Measurements from ENCODE around the gene USH2A. TPM values are rescaled to one million over a fixed set of nuclear protein-coding genes. Genes with fewer than 3 reads are reported as not detected.
A peak's percentile ranks its signal among the peaks of the same experiment; 100 is the strongest.

The USH2A gene
- total and polyA plus RNA-seq, 4 donors, result 0.09 to 0.39 (median 0.15) TPM

DNA sequence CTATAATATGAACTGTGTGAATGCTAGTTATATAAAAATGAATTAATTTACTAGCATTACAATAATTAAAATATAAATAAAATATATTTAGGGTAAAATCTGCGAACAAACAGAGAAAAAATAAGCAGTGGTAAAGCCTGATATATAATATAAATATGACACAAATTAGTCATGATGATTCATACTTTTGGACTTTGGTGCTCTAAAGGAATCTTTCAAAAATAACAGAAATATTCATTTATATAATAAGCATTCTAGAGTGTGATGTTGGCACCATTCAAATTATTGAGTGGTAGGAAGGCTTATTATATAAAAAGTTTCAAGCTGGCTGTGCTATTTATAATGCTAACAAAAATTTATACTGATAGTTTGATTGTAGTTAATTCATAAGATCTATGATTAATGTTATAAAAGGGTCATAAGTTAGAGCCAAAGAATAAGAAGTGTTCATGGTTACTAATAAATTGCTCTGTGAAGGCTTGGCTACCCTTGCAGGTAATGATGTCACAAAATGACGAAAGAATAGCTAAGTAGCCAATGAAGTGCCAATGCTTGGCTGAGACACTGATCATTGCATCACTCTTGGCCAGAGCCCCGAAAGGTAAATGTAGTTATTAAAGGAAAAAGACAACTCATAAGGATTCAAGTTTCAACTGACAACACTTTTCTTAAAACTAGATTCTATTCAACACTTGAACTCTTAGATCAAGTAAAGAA, 108.7 kb downstream of the USH2A start:
- DNase-seq (ENCODE audit: low read depth in 4 of 6, low spot score in 6 of 6), result peak in 1 of 6 donors; percentile 7
- Histone ChIP-seq H3K36me3 (ENCODE audit: control insufficient read depth, insufficient read depth, low read length) (no peaks in the 10 kb centered on the region), H3K4me3 (ENCODE audit: low read depth, low read length) (no peak overlapping the region), H3K9me3 (ENCODE audit: control insufficient read depth, insufficient read depth, low read length) (no peaks in the 10 kb centered on the region), H3K27ac (ENCODE audit: low read depth, low read length) (no peak overlapping the region), H3K27me3 (ENCODE audit: control insufficient read depth, insufficient read depth, low read length) (no peaks in the 10 kb centered on the region), H3K4me1 (ENCODE audit: control insufficient read depth, insufficient read depth, low read length) (no peaks in the 10 kb centered on the region)
- no CpG with 5 or more reads among the region's 3 CpGs for WGBS (ENCODE audit: insufficient coverage)

DNA sequence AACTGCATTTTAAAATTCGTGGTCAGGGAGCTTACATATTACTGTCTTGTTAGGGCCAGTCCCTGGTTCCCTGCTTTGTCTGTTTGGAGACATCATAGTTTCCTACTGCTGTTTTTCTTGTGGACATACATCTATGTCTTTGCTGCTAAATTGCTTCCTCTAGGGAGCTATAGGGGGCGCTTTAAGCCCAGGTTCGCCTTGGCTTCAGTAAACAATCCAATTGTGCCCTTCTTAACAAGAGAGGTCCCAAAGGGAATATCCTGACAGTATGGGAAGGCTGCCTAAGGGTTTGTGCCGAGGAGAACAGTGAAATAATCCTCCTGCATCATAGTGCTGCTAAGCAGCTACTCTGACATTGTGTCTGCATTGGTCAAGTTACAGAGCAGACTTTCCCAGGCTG, 112.5 kb downstream of the USH2A start:
- peak in 2 of 6 donors; percentile 9 to 10 for DNase-seq (ENCODE audit: low read depth in 4 of 6, low spot score in 6 of 6)
- Histone ChIP-seq H3K4me3 (ENCODE audit: low read depth, low read length) (no peak overlapping the region), H3K9me3 (ENCODE audit: control insufficient read depth, insufficient read depth, low read length) (no peaks in the 10 kb centered on the region), H3K27ac (ENCODE audit: low read depth, low read length) (no peak overlapping the region), H3K27me3 (ENCODE audit: control insufficient read depth, insufficient read depth, low read length) (no peaks in the 10 kb centered on the region), H3K4me1 (ENCODE audit: control insufficient read depth, insufficient read depth, low read length) (no peaks in the 10 kb centered on the region), H3K36me3 (ENCODE audit: control insufficient read depth, insufficient read depth, low read length) (no peaks in the 10 kb centered on the region)
- 14% methylated on average over 1 of the region's 4 CpGs for WGBS (ENCODE audit: insufficient coverage)

DNA sequence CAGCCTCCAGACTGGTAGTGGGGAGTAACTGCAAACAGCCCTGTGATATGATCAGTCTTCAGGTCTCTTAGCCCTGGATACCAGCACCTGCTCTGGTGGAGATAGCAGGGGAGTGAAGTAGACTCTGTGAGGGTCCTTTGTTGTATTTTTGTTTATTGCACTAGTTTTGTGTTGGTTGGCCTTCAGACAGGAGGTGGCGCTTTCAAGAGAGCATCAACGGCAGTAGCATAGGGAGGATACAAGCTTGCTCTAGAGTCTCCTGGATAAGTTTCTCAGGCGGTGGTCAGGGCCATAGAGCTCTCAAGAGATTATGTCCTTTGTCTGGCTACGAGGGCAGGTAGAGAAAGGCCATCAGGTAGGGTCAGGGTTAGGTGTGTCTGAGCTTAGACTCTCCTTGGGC, 116.4 kb downstream of the USH2A start:
- H3K27me3 ChIP-seq (ENCODE audit: control insufficient read depth, insufficient read depth, low read length), result no peaks in the 10 kb centered on the region
- H3K36me3 ChIP-seq (ENCODE audit: control insufficient read depth, insufficient read depth, low read length), result no peaks in the 10 kb centered on the region
- H3K9me3 ChIP-seq (ENCODE audit: control insufficient read depth, insufficient read depth, low read length), result no peaks in the 10 kb centered on the region
- H3K27ac ChIP-seq (ENCODE audit: low read depth, low read length), result no peak overlapping the region
- no peaks in the 10 kb centered on the region for H3K4me1 ChIP-seq (ENCODE audit: control insufficient read depth, insufficient read depth, low read length)
- no peak for DNase-seq (ENCODE audit: low read depth in 4 of 6, low spot score in 6 of 6)
- 83% methylated on average over 4 of the region's 4 CpGs for WGBS (ENCODE audit: insufficient coverage)
- H3K4me3 ChIP-seq (ENCODE audit: low read depth, low read length), result no peak overlapping the region

DNA sequence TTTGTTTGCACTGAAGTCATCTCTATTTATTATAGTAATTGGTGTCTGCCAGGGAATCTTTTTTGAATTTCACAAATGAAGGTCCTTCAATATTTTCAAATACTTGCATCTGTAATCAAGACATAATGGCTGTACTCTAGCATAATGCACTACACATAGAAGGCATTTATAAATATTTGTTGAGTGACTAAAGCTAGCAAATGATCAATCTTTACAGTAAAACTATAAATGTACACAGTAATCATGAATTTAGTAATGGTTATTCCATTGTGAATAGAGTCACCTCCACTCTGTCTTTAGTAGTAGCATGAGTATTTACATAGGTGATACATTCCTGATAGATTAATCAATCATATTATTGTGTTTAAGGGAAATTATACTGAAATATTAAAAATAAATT, 119.6 kb downstream of the USH2A start:
- Histone ChIP-seq H3K27ac (ENCODE audit: low read depth, low read length) (no peak overlapping the region), H3K36me3 (ENCODE audit: control insufficient read depth, insufficient read depth, low read length) (no peaks in the 10 kb centered on the region), H3K4me1 (ENCODE audit: control insufficient read depth, insufficient read depth, low read length) (no peaks in the 10 kb centered on the region), H3K4me3 (ENCODE audit: low read depth, low read length) (no peak overlapping the region), H3K9me3 (ENCODE audit: control insufficient read depth, insufficient read depth, low read length) (no peaks in the 10 kb centered on the region), H3K27me3 (ENCODE audit: control insufficient read depth, insufficient read depth, low read length) (no peaks in the 10 kb centered on the region)
- no peak for DNase-seq (ENCODE audit: low read depth in 4 of 6, low spot score in 6 of 6)

DNA sequence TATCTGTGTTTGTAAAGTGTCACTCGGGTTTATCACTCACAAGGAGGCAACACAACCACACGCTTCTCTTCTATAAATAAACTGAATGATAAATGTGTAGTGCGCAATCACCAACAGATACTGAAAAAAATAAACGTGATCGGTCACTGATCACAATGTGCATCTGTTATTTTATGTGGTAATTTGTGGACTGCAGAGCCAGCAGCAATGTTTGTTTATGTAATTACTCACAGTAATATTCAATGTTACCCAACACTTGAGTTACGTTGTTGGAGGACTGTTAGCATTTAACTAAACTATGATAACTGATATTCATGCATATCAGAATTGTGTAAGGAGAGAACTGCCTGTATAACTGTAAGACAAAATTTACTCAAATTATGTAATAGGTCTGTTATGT, 129.6 kb downstream of the USH2A start:
- Histone ChIP-seq H3K4me3 (ENCODE audit: low read depth, low read length) (no peak overlapping the region), H3K27me3 (ENCODE audit: control insufficient read depth, insufficient read depth, low read length) (no peaks in the 10 kb centered on the region), H3K27ac (ENCODE audit: low read depth, low read length) (no peak overlapping the region), H3K4me1 (ENCODE audit: control insufficient read depth, insufficient read depth, low read length) (no peaks in the 10 kb centered on the region), H3K9me3 (ENCODE audit: control insufficient read depth, insufficient read depth, low read length) (no peaks in the 10 kb centered on the region), H3K36me3 (ENCODE audit: control insufficient read depth, insufficient read depth, low read length) (no peaks in the 10 kb centered on the region)
- WGBS (ENCODE audit: insufficient coverage), result 100% methylated on average over 1 of the region's 6 CpGs
- DNase-seq (ENCODE audit: low read depth in 4 of 6, low spot score in 6 of 6), result no peak

DNA sequence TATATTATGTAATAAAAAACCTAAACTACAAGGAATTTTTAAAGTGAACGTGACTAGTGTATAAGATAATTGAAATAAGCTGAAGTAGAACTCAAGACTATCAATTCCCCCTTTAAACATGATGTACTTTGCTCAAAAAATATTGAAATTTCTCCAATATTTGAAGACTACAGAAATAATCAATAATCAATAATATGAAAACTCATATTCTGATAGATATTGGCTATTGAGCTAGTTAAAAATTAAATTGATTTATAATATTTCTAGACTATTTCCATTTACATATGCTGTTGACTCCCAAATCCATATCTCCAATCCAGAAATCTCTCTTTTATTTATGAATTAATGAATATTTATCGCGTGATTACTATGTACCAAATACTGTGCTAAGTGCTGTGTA, 133.2 kb downstream of the USH2A start:
- H3K36me3 ChIP-seq (ENCODE audit: control insufficient read depth, insufficient read depth, low read length), result no peaks in the 10 kb centered on the region

DNA sequence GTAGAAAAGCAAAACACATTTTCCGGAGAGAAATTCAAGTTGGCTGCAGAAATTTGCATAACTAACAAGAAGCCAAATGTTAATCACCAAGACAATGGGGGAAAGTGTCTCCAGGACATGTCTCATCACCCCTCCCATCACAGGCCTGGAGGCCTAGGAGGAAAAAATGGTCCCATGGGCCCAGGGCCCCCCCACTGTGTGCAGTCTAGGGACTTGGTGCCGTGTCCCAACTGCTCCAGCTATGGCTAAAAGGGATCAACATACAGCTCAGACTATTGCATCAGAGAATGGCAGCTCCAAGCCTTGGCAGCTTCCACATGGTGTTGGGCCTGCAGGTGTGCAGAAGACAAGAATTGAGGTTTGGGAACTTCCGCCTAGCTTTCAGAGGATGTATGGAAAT, 138.2 kb downstream of the USH2A start:
- no peaks in the 10 kb centered on the region for H3K36me3 ChIP-seq (ENCODE audit: control insufficient read depth, insufficient read depth, low read length)
- H3K4me3 ChIP-seq (ENCODE audit: low read depth, low read length), result no peak overlapping the region
- 100% methylated on average over 1 of the region's 3 CpGs for WGBS (ENCODE audit: insufficient coverage)
- no peak overlapping the region for H3K27ac ChIP-seq (ENCODE audit: low read depth, low read length)
- no peaks in the 10 kb centered on the region for H3K4me1 ChIP-seq (ENCODE audit: control insufficient read depth, insufficient read depth, low read length)
- no peaks in the 10 kb centered on the region for H3K9me3 ChIP-seq (ENCODE audit: control insufficient read depth, insufficient read depth, low read length)
- no peaks in the 10 kb centered on the region for H3K27me3 ChIP-seq (ENCODE audit: control insufficient read depth, insufficient read depth, low read length)
- DNase-seq (ENCODE audit: low read depth in 4 of 6, low spot score in 6 of 6), result no peak

More for the DNA sequence above, 133.2 kb downstream of the USH2A start:
- Histone ChIP-seq H3K9me3 (ENCODE audit: control insufficient read depth, insufficient read depth, low read length) (no peaks in the 10 kb centered on the region), H3K4me1 (ENCODE audit: control insufficient read depth, insufficient read depth, low read length) (no peaks in the 10 kb centered on the region), H3K4me3 (ENCODE audit: low read depth, low read length) (no peak overlapping the region), H3K27me3 (ENCODE audit: control insufficient read depth, insufficient read depth, low read length) (no peaks in the 10 kb centered on the region), H3K27ac (ENCODE audit: low read depth, low read length) (no peak overlapping the region)
- WGBS (ENCODE audit: insufficient coverage), result no CpG with 5 or more reads among the region's 3 CpGs
- no peak for DNase-seq (ENCODE audit: low read depth in 4 of 6, low spot score in 6 of 6)

DNA sequence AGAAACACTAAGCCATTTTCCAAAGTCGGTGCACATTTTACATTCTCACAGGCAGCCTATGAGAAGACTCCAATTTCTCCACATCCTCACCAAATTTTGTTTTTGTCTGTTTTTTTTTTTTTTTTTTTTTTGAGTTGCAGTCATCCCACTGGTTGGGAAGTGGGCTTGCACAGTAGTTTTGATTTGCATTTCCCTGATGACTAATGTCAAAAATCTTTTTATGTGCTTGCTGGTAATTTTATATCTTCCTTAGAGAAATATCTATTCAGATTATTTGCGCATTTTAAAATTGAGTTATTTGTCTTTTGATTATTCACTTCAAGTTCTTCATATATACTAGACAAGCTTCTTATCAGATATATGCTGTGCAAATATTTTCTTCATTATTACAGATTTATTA, 141.5 kb downstream of the USH2A start:
- H3K27ac ChIP-seq (ENCODE audit: low read depth, low read length), result no peak overlapping the region
- no peak overlapping the region for H3K4me3 ChIP-seq (ENCODE audit: low read depth, low read length)
- H3K36me3 ChIP-seq (ENCODE audit: control insufficient read depth, insufficient read depth, low read length), result no peaks in the 10 kb centered on the region
- H3K4me1 ChIP-seq (ENCODE audit: control insufficient read depth, insufficient read depth, low read length), result no peaks in the 10 kb centered on the region
- DNase-seq (ENCODE audit: low read depth in 4 of 6, low spot score in 6 of 6), result no peak
- H3K9me3 ChIP-seq (ENCODE audit: control insufficient read depth, insufficient read depth, low read length), result no peaks in the 10 kb centered on the region
- H3K27me3 ChIP-seq (ENCODE audit: control insufficient read depth, insufficient read depth, low read length), result no peaks in the 10 kb centered on the region
- no CpG with 5 or more reads among the region's 2 CpGs for WGBS (ENCODE audit: insufficient coverage)

DNA sequence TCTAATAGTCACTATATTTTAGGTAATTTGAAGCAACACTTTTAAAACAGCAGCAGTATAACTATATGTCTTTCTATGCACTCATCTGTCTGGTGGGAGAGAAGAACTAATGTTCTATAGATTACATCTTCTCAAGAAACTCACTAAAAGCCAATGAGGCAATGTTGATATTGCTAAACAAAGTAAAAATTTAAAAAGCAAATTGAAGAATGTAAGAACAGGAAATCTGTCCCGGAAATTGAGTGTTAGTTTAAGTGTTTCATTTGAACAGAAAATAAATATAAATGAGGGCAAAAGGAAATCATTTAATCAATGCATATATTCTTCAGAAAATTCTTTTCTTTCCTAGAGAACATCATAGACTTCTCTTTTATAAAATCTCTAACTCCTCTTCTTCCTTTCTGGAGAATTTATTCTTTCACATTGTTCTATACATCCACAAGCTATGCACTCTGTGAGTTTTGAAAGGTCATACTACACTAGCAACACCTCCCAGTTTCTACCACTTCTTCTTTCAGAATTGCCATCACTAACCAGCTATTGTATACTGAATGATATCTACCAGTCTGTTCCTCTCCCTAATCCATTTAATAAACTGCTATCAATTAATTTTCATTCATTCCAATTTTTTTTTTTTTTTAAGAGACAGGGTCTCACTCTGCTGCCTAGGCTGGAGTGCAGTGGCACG, 153.0 kb downstream of the USH2A start:
- no peaks in the 10 kb centered on the region for H3K36me3 ChIP-seq (ENCODE audit: control insufficient read depth, insufficient read depth, low read length)
- H3K4me3 ChIP-seq (ENCODE audit: low read depth, low read length), result no peak overlapping the region
- H3K27me3 ChIP-seq (ENCODE audit: control insufficient read depth, insufficient read depth, low read length), result no peaks in the 10 kb centered on the region
- DNase-seq (ENCODE audit: low read depth in 4 of 6, low spot score in 6 of 6), result no peak
- no peak overlapping the region for H3K27ac ChIP-seq (ENCODE audit: low read depth, low read length)
- H3K4me1 ChIP-seq (ENCODE audit: control insufficient read depth, insufficient read depth, low read length), result no peaks in the 10 kb centered on the region
- no CpG with 5 or more reads among the region's 2 CpGs for WGBS (ENCODE audit: insufficient coverage)
- H3K9me3 ChIP-seq (ENCODE audit: control insufficient read depth, insufficient read depth, low read length), result no peaks in the 10 kb centered on the region

DNA sequence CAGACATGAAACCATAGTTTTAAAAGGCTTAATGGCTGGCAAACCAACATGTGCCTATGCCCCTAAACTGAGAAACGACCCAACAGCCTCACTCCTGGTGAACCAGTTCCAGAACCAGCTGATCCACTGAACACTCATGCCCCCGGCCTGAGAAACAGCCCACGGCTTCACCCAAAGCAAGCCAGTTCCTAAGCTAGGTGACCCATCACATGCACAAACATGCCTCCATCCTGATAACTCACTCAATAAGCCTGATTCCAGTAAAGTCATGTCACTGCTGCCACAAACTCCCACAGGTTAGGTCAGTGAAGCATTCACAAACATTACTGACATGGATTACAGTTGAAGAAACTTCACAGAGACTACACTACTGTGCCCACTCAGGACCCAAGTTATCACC, 161.6 kb downstream of the USH2A start:
- H3K4me1 ChIP-seq (ENCODE audit: control insufficient read depth, insufficient read depth, low read length), result no peaks in the 10 kb centered on the region
- no peaks in the 10 kb centered on the region for H3K36me3 ChIP-seq (ENCODE audit: control insufficient read depth, insufficient read depth, low read length)
- H3K27ac ChIP-seq (ENCODE audit: low read depth, low read length), result no peak overlapping the region
- no peak overlapping the region for H3K4me3 ChIP-seq (ENCODE audit: low read depth, low read length)
- no peak for DNase-seq (ENCODE audit: low read depth in 4 of 6, low spot score in 6 of 6)
- H3K9me3 ChIP-seq (ENCODE audit: control insufficient read depth, insufficient read depth, low read length), result no peaks in the 10 kb centered on the region
- no peaks in the 10 kb centered on the region for H3K27me3 ChIP-seq (ENCODE audit: control insufficient read depth, insufficient read depth, low read length)
- 81% methylated on average over 3 of the region's 3 CpGs for WGBS (ENCODE audit: insufficient coverage)
